LNCAP (cell line): ENCODE results near the gene ATPAF2.

ENCODE experiments used
- TF ChIP-seq, protein P1 (sequence below): fragments of 450-650 bp; IDR thresholded peaks from 2 replicates; pipeline ENCODE4 v1.5.1; 2017; ENCODE audit warnings: mild to moderate bottlenecking

ATPAF2 gene

DNA sequence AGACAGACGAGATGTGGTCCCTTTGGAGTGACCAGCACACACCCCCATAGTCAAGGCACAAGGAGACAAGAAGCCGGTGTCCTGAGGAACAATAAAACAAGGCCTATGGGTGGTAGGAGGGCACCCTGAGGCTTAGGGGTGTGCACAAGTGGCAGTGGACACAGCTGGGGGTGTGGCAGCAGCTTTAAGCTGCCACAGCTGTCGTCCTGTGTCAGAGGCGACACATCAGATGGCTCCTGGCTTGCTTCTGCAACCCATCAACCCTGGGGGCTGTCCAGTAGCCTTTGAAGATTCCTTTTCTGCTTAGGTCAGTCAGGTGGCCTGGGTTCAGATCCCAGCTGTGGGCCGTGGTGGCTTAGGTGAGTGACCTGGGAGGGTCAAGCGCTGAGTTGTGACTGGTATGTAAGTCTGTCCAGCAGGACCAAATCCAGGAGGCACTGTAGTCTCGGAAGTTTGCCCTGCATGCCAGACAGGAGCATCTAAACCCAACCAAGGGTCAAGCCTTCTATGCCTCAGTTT lies 50.5 kb downstream of the ATPAF2 start:
- TF ChIP-seq, protein P1, sequence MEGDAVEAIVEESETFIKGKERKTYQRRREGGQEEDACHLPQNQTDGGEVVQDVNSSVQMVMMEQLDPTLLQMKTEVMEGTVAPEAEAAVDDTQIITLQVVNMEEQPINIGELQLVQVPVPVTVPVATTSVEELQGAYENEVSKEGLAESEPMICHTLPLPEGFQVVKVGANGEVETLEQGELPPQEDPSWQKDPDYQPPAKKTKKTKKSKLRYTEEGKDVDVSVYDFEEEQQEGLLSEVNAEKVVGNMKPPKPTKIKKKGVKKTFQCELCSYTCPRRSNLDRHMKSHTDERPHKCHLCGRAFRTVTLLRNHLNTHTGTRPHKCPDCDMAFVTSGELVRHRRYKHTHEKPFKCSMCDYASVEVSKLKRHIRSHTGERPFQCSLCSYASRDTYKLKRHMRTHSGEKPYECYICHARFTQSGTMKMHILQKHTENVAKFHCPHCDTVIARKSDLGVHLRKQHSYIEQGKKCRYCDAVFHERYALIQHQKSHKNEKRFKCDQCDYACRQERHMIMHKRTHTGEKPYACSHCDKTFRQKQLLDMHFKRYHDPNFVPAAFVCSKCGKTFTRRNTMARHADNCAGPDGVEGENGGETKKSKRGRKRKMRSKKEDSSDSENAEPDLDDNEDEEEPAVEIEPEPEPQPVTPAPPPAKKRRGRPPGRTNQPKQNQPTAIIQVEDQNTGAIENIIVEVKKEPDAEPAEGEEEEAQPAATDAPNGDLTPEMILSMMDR = no peak

DNA sequence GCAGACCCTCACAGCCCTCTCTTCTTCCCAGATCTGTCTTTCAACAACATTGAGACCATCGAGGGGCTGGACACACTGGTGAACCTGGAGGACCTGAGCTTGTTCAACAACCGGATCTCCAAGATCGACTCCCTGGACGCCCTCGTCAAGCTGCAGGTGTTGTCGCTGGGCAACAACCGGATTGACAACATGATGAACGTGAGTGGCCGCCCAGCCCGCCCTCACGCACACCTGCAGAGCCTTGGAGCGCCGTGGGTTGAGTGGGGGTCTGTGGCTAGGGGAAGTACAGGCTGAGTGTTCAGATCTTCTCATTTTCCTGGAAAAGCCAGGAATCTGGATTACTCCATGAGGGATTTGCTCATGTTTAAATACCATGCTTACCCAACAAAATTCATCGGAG lies 51.1 kb downstream of the ATPAF2 start:
- TF ChIP-seq, protein P1 = no peak

DNA sequence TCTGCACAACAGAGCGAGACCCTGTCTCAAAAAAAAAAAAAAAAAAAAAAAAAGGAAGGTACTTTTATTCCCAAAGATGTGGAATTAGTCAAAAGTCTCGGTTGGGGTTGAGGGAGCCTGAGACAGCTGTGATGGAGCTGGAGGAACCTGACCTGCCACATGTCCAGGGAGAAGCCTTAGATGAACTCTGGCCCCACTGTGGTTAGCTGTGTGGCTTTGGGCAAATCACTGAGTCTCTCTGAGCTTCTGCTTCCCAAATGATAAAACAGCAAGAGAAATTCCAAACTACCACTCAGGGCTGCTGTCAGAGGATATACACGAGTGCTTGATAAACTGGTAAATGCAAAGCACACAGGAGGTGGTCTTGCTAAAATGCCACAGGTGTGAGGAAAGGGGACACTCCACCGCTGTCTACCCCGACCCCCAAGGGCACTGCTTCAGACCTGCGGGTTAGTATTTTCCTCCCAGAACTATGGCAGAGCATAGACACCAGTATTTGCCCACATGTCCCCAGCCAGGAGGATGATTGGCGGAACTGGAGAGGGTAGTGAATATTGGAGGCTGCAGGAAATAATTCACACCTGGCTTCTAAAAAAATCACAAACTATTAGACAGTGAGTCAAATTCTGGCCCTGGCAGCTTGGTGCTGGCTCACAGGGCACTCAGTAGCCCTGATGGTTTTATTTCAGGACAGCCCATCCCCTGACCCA lies 51.6 kb downstream of the ATPAF2 start:
- TF ChIP-seq, protein P1 = no peak

DNA sequence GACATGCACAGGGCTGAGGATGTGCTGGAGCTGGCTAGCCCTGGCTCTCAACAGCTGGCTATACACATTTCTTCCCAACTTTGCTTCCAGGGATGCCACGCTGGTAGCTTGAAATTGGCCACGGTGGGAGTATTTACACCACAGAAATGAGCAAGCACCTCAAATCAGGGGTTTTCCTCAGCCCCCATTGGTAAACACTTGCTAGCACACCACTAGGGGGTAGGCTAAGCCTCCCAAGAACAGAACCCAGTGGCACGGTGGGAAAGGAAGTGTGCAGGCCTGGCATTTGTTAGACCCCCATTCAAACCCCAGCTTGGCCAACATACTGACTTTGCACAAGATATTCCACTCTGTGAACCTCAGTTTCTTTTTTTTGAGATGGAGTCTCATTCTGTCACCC lies 53.4 kb downstream of the ATPAF2 start:
- TF ChIP-seq, protein P1 = no peak

DNA sequence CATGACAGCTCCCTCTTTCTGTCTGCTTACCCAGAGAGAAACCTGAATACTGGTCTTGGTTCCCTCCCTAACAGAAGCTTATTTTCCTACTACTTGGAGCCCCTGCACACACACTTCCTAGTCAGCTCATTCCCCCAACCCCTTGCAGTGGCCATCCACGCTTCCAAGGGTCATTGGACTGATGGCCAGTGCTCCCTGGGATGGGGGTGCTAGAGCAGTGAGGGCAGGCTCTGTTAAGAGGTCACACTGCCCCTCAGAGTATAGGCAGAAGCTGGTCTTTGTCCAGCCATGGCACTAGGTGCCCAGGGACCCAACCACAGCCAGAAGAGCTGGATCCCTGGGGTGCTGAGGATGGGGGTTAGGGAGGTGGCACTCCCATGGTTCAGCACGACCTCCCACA lies 53.8 kb downstream of the ATPAF2 start:
- TF ChIP-seq, protein P1 = no peak

DNA sequence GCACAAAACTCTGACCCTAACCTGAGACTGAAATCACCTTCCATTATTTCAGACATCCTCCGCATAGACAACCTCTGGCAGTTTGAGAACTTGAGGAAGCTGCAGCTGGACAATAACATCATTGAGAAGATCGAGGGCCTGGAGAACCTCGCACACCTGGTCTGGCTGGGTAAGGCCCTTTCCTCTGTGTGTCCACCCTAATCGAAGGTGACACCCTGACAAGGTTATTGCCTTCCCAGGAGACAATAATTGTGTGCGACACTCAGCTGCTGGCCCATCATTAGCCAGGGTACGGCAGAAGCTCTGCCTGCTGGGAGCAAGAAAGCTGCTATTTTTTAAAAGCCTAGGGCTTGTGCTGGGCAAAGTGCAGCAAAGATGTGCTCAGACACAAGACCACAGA lies 55.2 kb downstream of the ATPAF2 start:
- TF ChIP-seq, protein P1 = no peak

DNA sequence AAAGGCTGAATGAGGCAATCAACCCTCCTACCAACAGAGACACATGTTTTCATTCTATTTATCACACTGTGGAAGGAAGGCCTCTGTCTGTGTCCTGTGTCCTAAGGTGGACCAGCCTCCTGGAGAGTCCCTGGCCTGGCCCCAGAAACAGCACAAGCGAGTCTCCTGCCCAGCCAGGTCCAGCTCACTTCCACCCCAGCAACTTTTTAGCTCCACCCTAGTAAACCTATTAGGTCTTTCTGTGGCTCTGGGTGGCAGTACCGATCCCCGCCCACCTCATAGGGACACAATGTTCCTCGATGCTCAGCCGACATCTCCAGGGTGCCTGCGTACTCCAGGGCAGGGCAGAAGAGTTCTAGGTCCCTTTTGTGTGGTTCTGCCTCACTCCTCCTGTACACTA lies 55.6 kb downstream of the ATPAF2 start:
- TF ChIP-seq, protein P1 = no peak
